ENCODE measurements around the gene NIPAL1.

Gene NIPAL1

GRCh38 chr4:48028696-48029095 lies 12.1 kb downstream of the NIPAL1 start:
- DNase-seq: no peak

- DNase-seq: no peak
Observed at GRCh38 chr4:48030470-48030869, 13.9 kb downstream of the NIPAL1 start.

GRCh38 chr4:48031802-48032525 lies 15.4 kb downstream of the NIPAL1 start:
- no peak for DNase-seq

GRCh38 chr4:48032721-48033120 lies 16.1 kb downstream of the NIPAL1 start:
- no peak for DNase-seq

- no peak for DNase-seq
Observed at GRCh38 chr4:48033412-48033811, 16.8 kb downstream of the NIPAL1 start.

- no peak for DNase-seq
Observed at GRCh38 chr4:48033825-48034413, 17.3 kb downstream of the NIPAL1 start.

- no peak for DNase-seq
Observed at GRCh38 chr4:48035952-48036351, 19.4 kb downstream of the NIPAL1 start.

- DNase-seq: no peak
Observed at GRCh38 chr4:48037117-48037462, 20.5 kb downstream of the NIPAL1 start.

GRCh38 chr4:48038666-48039065 lies 22.1 kb downstream of the NIPAL1 start:
- DNase-seq: no peak

GRCh38 chr4:48039561-48039960 lies 23.0 kb downstream of the NIPAL1 start:
- DNase-seq: no peak

GRCh38 chr4:48041535-48042137 lies 25.1 kb downstream of the NIPAL1 start:
- DNase-seq: no peak

GRCh38 chr4:48042979-48043461 lies 26.4 kb downstream of the NIPAL1 start:
- DNase-seq: no peak

GRCh38 chr4:48043504-48043903 lies 26.9 kb downstream of the NIPAL1 start:
- DNase-seq: no peak

- no peak for DNase-seq
Observed at GRCh38 chr4:48044298-48044697, 27.7 kb downstream of the NIPAL1 start.

GRCh38 chr4:48046059-48046458 lies 29.5 kb downstream of the NIPAL1 start:
- DNase-seq: no peak

- no peak for DNase-seq
Observed at GRCh38 chr4:48047421-48047844, 30.9 kb downstream of the NIPAL1 start.

GRCh38 chr4:48047896-48048295 lies 31.3 kb downstream of the NIPAL1 start:
- DNase-seq: no peak

GRCh38 chr4:48049483-48049882 lies 32.9 kb downstream of the NIPAL1 start:
- no peak for DNase-seq

- no peak for DNase-seq
Observed at GRCh38 chr4:48051078-48051477, 34.5 kb downstream of the NIPAL1 start.

GRCh38 chr4:48058617-48059530 lies 42.3 kb downstream of the NIPAL1 start:
- no peak for DNase-seq

GRCh38 chr4:48064349-48064748 lies 47.8 kb downstream of the NIPAL1 start:
- no peak for DNase-seq

GRCh38 chr4:48065587-48066052 lies 49.0 kb downstream of the NIPAL1 start:
- no peak for DNase-seq

- no peak for DNase-seq
Observed at GRCh38 chr4:48067536-48067935, 51.0 kb downstream of the NIPAL1 start.

All from amniotic stem cell (primary cell).